ENCODE measurements around the gene LSMEM2. TPM values are rescaled to one million over a fixed set of nuclear protein-coding genes. Genes with fewer than 3 reads are reported as not detected.

Gene LSMEM2
- total RNA-seq, 2 donors from 2014 or later, result not detected

DNA sequence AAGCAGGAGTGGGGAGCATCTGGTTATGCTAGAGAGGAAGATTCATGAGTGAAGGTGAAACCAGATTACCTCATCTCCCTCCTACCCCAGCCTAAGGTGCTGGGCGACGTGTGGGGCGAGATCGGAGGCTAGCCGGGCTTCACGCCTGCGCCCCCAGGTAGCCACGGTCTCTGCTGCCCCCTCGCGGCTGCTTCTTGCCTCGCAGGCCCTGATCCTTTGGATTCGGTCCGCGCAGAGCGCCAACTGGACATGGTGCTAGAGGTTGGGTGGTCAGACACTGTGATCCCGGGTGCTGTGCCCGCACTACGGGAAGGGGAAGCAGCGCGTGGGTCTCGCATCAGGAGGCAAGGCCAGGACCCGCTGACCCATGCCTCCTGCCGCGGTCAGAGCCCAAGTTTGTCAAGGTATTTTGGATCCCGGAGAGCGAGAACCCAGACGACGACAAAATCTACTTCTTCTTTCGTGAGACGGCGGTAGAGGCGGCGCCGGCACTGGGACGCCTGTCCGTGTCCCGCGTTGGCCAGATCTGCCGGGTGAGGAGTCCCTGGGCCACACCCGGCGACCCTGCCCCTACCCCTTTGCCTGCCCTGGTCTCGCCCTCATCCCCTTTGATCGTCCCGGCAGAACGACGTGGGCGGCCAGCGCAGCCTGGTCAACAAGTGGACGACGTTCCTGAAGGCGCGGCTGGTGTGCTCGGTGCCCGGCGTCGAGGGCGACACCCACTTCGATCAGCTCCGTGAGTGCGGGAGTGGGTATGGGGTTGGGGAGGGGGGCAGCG lies 5.8 kb upstream of the LSMEM2 start:
- Histone ChIP-seq H3K27me3 (replicated peaks; ENCODE audit: insufficient read depth) (no peaks in the 10 kb centered on the region), H3K4me3 (peak overlapping the region; percentile 61), H3K27ac (no peak overlapping the region), H3K9me3 (no peaks in the 10 kb centered on the region), H3K36me3 (peaks cover 6% of the 10 kb centered on the region), H3K4me1 (ENCODE audit: control insufficient read depth in 1 of 2, low read depth in 2 of 2) (peaks cover 7 to 33% of the 10 kb centered on the region in 2 donors)
- no peak for DNase-seq (ENCODE audit: low spot score)
- no peak for ATAC-seq (ENCODE audit: insufficient number of reproducible peaks, low FRiP score, low read depth)
- TF ChIP-seq, protein P1, sequence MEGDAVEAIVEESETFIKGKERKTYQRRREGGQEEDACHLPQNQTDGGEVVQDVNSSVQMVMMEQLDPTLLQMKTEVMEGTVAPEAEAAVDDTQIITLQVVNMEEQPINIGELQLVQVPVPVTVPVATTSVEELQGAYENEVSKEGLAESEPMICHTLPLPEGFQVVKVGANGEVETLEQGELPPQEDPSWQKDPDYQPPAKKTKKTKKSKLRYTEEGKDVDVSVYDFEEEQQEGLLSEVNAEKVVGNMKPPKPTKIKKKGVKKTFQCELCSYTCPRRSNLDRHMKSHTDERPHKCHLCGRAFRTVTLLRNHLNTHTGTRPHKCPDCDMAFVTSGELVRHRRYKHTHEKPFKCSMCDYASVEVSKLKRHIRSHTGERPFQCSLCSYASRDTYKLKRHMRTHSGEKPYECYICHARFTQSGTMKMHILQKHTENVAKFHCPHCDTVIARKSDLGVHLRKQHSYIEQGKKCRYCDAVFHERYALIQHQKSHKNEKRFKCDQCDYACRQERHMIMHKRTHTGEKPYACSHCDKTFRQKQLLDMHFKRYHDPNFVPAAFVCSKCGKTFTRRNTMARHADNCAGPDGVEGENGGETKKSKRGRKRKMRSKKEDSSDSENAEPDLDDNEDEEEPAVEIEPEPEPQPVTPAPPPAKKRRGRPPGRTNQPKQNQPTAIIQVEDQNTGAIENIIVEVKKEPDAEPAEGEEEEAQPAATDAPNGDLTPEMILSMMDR (IDR thresholded peaks at IDR 0.05), result peak; percentile 97

DNA sequence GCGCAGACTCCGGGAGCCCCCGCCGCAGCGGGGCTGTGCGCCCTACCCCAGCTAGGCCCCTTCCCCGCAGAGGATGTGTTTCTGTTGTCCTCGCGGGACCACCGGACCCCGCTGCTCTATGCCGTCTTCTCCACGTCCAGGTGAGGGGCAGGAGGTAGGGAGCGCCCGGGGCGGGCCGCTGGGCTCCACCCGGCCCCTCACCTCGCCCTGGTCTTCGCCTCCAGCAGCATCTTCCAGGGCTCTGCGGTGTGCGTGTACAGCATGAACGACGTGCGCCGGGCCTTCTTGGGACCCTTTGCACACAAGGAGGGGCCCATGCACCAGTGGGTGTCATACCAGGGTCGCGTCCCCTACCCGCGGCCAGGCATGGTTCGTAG lies 5.2 kb upstream of the LSMEM2 start:
- H3K9me3 ChIP-seq, result no peaks in the 10 kb centered on the region
- no peaks in the 10 kb centered on the region for H3K27me3 ChIP-seq (replicated peaks; ENCODE audit: insufficient read depth)
- TF ChIP-seq, protein P1 (IDR thresholded peaks at IDR 0.05), result no peak
- DNase-seq (ENCODE audit: low spot score) (no peak), ATAC-seq (ENCODE audit: insufficient number of reproducible peaks, low FRiP score, low read depth) (no peak)
- H3K27ac ChIP-seq, result no peak overlapping the region
- H3K4me1 ChIP-seq (ENCODE audit: control insufficient read depth in 1 of 2, low read depth in 2 of 2), result peaks cover 5 to 31% of the 10 kb centered on the region in 2 donors
- H3K4me3 ChIP-seq, result no peak overlapping the region
- H3K36me3 ChIP-seq, result peaks cover 6% of the 10 kb centered on the region

DNA sequence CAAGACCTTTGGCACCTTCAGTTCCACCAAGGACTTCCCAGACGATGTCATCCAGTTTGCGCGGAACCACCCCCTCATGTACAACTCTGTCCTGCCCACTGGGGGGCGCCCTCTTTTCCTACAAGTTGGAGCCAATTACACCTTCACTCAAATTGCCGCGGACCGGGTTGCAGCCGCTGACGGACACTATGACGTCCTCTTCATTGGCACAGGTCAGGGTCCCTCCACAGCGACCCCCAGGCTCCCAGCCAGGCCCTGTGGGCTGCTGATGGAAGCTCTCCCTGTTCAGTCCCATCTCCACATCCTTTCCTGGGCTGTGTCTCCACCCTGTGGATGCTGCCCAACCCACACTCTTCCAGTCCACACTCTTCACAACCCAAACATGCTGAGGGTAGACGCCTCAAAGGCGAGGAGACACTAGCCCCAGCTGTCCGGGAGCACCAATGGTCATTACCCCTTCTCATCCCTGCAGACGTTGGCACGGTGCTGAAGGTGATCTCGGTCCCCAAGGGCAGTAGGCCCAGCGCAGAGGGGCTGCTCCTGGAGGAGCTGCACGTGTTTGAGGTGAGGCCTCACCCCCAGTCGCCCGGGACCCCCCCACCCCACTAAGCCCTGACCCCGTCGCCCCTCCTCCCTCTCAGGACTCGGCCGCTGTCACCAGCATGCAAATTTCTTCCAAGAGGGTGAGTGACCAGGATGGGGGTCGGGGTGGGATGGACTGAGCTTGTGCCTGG lies 4.3 kb upstream of the LSMEM2 start:
- Histone ChIP-seq H3K27ac (no peak overlapping the region), H3K4me1 (ENCODE audit: control insufficient read depth in 1 of 2, low read depth in 2 of 2) (peaks cover 4 to 32% of the 10 kb centered on the region in 2 donors), H3K36me3 (peaks cover 6% of the 10 kb centered on the region), H3K4me3 (no peak overlapping the region), H3K27me3 (replicated peaks; ENCODE audit: insufficient read depth) (no peaks in the 10 kb centered on the region), H3K9me3 (no peaks in the 10 kb centered on the region)
- DNase-seq (ENCODE audit: low spot score), result no peak
- TF ChIP-seq, protein P1 (IDR thresholded peaks at IDR 0.05), result peak; percentile 59
- no peak for ATAC-seq (ENCODE audit: insufficient number of reproducible peaks, low FRiP score, low read depth)

DNA sequence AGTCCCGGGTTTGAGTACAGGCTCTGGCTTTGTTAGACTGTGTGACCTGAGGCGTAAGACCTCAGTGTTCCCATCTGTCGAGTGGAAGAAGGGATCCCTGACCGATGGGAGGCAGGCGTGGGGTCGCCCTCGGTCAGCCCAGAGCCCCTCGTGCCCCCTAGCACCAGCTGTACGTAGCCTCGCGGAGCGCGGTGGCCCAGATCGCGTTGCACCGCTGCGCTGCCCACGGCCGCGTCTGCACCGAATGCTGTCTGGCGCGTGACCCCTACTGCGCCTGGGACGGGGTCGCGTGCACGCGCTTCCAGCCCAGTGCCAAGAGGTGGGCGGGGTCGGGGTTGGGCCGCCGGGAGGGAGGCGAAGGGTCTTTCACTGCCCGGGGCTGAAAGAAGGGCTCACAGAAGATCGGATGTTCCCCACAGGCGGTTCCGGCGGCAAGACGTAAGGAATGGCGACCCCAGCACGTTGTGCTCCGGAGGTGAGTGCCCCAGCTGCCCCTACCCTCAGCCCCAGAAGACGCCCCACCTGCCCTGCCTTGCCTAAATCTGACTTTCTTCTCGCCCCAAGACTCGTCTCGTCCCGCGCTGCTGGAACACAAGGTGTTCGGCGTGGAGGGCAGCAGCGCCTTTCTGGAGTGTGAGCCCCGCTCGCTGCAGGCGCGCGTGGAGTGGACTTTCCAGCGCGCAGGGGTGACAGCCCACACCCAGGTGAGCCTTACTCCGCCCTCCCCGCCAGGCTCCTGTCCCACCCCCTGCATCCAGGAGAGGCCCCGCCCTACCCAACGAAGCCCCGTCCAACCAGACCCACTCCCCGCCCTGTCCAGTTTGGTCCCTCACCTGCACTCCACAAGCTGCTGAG lies 3.5 kb upstream of the LSMEM2 start:
- Histone ChIP-seq H3K27me3 (replicated peaks; ENCODE audit: insufficient read depth) (no peaks in the 10 kb centered on the region), H3K27ac (no peak overlapping the region), H3K9me3 (no peaks in the 10 kb centered on the region), H3K4me1 (ENCODE audit: control insufficient read depth in 1 of 2, low read depth in 2 of 2) (peaks cover 4 to 25% of the 10 kb centered on the region in 2 donors), H3K36me3 (peaks cover 6% of the 10 kb centered on the region), H3K4me3 (no peak overlapping the region)
- TF ChIP-seq, protein P1 (IDR thresholded peaks at IDR 0.05), result no peak
- ATAC-seq (ENCODE audit: insufficient number of reproducible peaks, low FRiP score, low read depth) (no peak), DNase-seq (ENCODE audit: low spot score) (no peak)

All from thoracic aorta (tissue), 2 donors.